ENCODE results near the gene NUP93.
"Not testable (repeated sequence)": the region's sequence is repeated elsewhere in the genome, so short reads cannot be mapped to it uniquely, and the experiment has no call there.

Gene NUP93

DNA sequence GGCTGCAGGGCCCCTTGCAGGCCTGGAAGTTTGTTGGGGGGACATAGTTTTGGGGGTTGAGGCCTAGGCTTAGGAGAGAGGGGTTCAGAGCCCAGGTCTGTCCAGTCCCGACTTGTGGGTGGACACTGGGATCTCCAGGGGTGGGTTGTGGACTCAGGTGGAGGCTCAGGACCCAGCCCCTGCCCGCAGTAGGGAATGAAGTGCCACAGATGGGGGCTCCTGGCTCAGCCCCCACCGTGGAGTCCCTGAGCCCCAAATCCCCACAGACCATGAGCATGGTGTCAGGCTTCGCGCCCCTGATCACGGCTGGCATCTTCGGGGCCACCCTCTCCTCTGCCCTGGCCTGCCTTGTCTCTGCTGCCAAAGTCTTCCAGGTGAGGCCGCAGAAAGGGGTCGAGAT lies 149.3 kb downstream of the NUP93 start:
- Histone ChIP-seq H3K36me3 (ENCODE audit: insufficient read depth, insufficient read length, low read length) (no peaks in the 10 kb centered on the region), H3K4me3 (ENCODE audit: insufficient read length, low read depth) (no peak overlapping the region), H3K27me3 (ENCODE audit: insufficient read depth, insufficient read length) (no peaks in the 10 kb centered on the region), H3K4me1 (ENCODE audit: insufficient read depth, insufficient read length) (no peaks in the 10 kb centered on the region), H3K9ac (ENCODE audit: insufficient read length, low read depth) (no peak overlapping the region), H3K9me3 (ENCODE audit: insufficient read depth, low read length) (peaks cover 8% of the 10 kb centered on the region; the same call in 1 of the 2 replicates)
- TF ChIP-seq YY1 (IDR thresholded peaks at IDR 0.05; ENCODE audit: insufficient read depth, insufficient read length): no peak
- TF ChIP-seq ZNF274 (IDR thresholded peaks at IDR 0.05; ENCODE audit: low read depth, low read length): no peak
- TF ChIP-seq SUZ12 (IDR thresholded peaks at IDR 0.05; ENCODE audit: extremely low read depth, insufficient read depth, insufficient read length): no peak
- no peak for DNase-seq (ENCODE audit: low read depth, low spot score)

DNA sequence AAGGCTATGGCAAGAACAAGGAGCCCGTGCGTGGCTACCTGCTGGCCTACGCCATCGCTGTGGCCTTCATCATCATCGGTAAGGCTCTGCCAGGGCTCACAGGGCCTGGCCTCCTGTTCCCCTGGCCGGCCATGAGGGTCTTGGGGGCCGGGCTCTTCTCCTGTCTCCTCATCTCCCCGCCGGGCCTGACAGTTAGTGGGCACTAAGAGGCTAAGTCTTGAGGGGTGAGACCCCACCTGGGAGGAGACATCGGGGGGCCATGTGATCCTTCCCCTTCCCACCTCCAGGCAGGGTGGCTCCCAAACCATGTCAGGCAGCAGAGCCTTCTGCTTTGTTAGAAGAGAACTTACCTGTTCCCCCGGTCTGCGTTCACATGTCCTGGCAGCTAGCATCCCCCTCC lies 150.2 kb downstream of the NUP93 start:
- Histone ChIP-seq H3K9ac (ENCODE audit: insufficient read length, low read depth) (no peak overlapping the region), H3K27me3 (ENCODE audit: insufficient read depth, insufficient read length) (no peaks in the 10 kb centered on the region)
- TF ChIP-seq YY1 (IDR thresholded peaks at IDR 0.05; ENCODE audit: insufficient read depth, insufficient read length): no peak

DNA sequence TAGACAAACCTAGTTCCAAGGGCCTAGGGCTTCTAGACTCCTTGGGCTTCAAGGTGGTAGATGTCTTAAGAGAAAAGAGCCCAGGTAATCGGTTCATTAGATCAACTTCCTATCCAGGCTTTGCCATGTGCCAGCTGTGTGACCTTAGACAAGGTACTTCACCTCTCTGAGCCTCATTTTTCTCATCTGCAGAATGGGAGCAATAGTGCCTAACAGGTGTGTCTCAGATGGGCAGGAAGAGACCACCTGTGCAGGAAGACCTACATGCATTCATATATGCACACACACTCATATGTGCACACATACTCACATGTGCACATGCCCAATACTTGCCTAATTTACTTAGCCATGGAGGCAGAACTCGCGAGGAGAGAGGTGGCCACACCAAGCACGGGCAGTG lies 150.8 kb downstream of the NUP93 start:
- H3K4me1 ChIP-seq (ENCODE audit: insufficient read depth, insufficient read length): no peaks in the 10 kb centered on the region
- H3K4me3 ChIP-seq (ENCODE audit: insufficient read length, low read depth): no peak overlapping the region
- H3K36me3 ChIP-seq (ENCODE audit: insufficient read depth, insufficient read length, low read length): no peaks in the 10 kb centered on the region
- H3K9ac ChIP-seq (ENCODE audit: insufficient read length, low read depth): no peak overlapping the region
- H3K27me3 ChIP-seq (ENCODE audit: insufficient read depth, insufficient read length): no peaks in the 10 kb centered on the region
- peaks cover 22% of the 10 kb centered on the region for H3K9me3 ChIP-seq (ENCODE audit: insufficient read depth, low read length)
- no peak for DNase-seq (ENCODE audit: low read depth, low spot score)
- TF ChIP-seq SUZ12 (IDR thresholded peaks at IDR 0.05; ENCODE audit: extremely low read depth, insufficient read depth, insufficient read length) (no peak), YY1 (IDR thresholded peaks at IDR 0.05; ENCODE audit: insufficient read depth, insufficient read length) (no peak), ZNF274 (IDR thresholded peaks at IDR 0.05; ENCODE audit: low read depth, low read length) (no peak)

More for the DNA sequence above, 150.2 kb downstream of the NUP93 start:
- Histone ChIP-seq H3K36me3 (ENCODE audit: insufficient read depth, insufficient read length, low read length) (no peaks in the 10 kb centered on the region), H3K9me3 (ENCODE audit: insufficient read depth, low read length) (peaks cover 17% of the 10 kb centered on the region; the same call in 1 of the 2 replicates), H3K4me3 (ENCODE audit: insufficient read length, low read depth) (no peak overlapping the region), H3K4me1 (ENCODE audit: insufficient read depth, insufficient read length) (no peaks in the 10 kb centered on the region)
- DNase-seq (ENCODE audit: low read depth, low spot score): no peak

DNA sequence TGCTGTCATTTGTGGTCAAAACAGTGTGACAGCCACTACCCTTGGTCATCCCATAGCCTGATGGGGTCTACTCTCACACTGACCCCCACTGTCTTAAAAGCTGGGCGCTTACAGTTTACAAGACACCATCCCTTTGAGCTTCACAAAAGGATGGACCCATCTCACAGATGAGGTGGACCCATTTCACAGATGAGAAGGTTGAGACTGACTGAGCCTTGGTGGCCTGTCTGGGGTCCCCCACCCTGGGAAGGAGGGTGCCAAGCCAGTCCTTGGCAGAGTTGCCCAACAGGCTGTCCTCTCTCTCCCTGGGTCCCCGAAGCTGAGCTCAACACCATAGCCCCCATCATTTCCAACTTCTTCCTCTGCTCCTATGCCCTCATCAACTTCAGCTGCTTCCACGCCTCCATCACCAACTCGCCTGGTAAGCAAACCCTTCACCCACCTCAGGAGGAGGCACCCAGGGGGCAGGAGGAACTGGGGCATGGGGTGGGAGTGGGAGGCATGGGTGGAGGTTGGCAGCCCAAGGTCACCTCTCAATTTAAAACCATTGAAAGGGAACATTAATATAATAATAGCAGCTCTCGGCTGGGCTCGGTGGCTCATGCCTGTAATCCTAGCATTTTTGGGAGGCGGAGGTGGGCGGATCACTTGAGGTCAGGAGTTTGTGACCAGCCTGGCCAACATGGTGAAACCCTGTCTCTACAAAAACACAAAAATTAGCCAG lies 152.3 kb downstream of the NUP93 start:
- TF ChIP-seq ZNF274 (IDR thresholded peaks at IDR 0.05; ENCODE audit: low read depth, low read length) (no peak), YY1 (IDR thresholded peaks at IDR 0.05; ENCODE audit: insufficient read depth, insufficient read length) (no peak), SUZ12 (IDR thresholded peaks at IDR 0.05; ENCODE audit: extremely low read depth, insufficient read depth, insufficient read length) (no peak)
- Histone ChIP-seq H3K4me3 (ENCODE audit: insufficient read length, low read depth) (no peak overlapping the region), H3K36me3 (ENCODE audit: insufficient read depth, insufficient read length, low read length) (no peaks in the 10 kb centered on the region), H3K27me3 (ENCODE audit: insufficient read depth, insufficient read length) (no peaks in the 10 kb centered on the region), H3K4me1 (ENCODE audit: insufficient read depth, insufficient read length) (no peaks in the 10 kb centered on the region), H3K9ac (ENCODE audit: insufficient read length, low read depth) (no peak overlapping the region), H3K9me3 (ENCODE audit: insufficient read depth, low read length) (peaks cover 38% of the 10 kb centered on the region)
- DNase-seq (ENCODE audit: low read depth, low spot score): no peak

DNA sequence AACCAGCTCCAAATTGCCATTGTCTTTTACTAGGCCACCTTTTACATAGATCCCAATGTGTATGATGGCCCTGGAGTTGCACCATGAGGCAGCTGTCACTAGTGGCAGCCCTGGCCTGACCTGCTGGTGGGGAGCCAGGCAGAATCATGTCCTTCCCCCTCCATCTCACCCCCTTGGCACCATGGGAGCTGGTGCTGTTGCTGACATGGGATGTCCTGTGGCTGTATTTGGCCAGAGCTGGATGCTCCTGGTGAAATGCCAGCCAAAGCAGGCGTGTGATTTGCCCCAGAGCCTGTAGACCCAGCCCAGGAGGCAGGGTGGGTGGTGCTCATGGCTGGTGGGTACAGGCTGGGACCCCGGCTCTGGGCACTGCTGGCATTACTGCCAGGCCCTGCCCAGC lies 153.7 kb downstream of the NUP93 start:
- Histone ChIP-seq H3K36me3 (ENCODE audit: insufficient read depth, insufficient read length, low read length) (no peaks in the 10 kb centered on the region), H3K27me3 (ENCODE audit: insufficient read depth, insufficient read length) (no peaks in the 10 kb centered on the region), H3K9ac (ENCODE audit: insufficient read length, low read depth) (no peak overlapping the region), H3K9me3 (ENCODE audit: insufficient read depth, low read length) (peaks cover 41% of the 10 kb centered on the region), H3K4me1 (ENCODE audit: insufficient read depth, insufficient read length) (no peaks in the 10 kb centered on the region), H3K4me3 (ENCODE audit: insufficient read length, low read depth) (no peak overlapping the region)
- no peak for DNase-seq (ENCODE audit: low read depth, low spot score)
- no peak for TF ChIP-seq YY1 (IDR thresholded peaks at IDR 0.05; ENCODE audit: insufficient read depth, insufficient read length)
- TF ChIP-seq SUZ12 (IDR thresholded peaks at IDR 0.05; ENCODE audit: extremely low read depth, insufficient read depth, insufficient read length): no peak
- TF ChIP-seq ZNF274 (IDR thresholded peaks at IDR 0.05; ENCODE audit: low read depth, low read length): no peak

DNA sequence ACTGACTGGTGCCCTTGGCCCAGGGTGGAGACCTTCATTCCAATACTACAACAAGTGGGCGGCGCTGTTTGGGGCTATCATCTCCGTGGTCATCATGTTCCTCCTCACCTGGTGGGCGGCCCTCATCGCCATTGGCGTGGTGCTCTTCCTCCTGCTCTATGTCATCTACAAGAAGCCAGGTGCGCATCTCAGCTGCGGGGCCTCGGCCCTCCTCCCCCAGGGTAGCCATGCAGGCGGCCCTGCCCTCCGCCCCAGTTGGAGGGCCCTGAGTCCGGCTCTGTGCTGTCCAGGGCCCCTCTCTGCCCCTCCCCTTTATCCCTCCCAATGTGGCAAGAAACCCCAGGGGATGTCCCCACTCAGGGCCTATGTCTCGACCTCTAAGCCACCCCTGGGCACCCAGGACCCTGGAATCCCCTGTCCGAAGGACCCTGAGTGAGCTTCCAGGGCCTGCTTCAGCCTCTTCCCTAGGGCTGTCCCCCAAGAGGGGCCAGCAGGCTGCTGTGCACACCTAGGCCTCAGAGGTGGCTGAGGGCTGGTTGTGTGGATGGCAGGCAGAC lies 154.2 kb downstream of the NUP93 start:
- Histone ChIP-seq H3K9me3 (ENCODE audit: insufficient read depth, low read length) (peaks cover 41% of the 10 kb centered on the region), H3K4me3 (ENCODE audit: insufficient read length, low read depth) (no peak overlapping the region), H3K27me3 (ENCODE audit: insufficient read depth, insufficient read length) (no peaks in the 10 kb centered on the region), H3K9ac (ENCODE audit: insufficient read length, low read depth) (no peak overlapping the region), H3K36me3 (ENCODE audit: insufficient read depth, insufficient read length, low read length) (no peaks in the 10 kb centered on the region), H3K4me1 (ENCODE audit: insufficient read depth, insufficient read length) (no peaks in the 10 kb centered on the region)
- TF ChIP-seq YY1 (IDR thresholded peaks at IDR 0.05; ENCODE audit: insufficient read depth, insufficient read length) (no peak), SUZ12 (IDR thresholded peaks at IDR 0.05; ENCODE audit: extremely low read depth, insufficient read depth, insufficient read length) (no peak), ZNF274 (IDR thresholded peaks at IDR 0.05; ENCODE audit: low read depth, low read length) (no peak)
- DNase-seq (ENCODE audit: low read depth, low spot score): no peak

DNA sequence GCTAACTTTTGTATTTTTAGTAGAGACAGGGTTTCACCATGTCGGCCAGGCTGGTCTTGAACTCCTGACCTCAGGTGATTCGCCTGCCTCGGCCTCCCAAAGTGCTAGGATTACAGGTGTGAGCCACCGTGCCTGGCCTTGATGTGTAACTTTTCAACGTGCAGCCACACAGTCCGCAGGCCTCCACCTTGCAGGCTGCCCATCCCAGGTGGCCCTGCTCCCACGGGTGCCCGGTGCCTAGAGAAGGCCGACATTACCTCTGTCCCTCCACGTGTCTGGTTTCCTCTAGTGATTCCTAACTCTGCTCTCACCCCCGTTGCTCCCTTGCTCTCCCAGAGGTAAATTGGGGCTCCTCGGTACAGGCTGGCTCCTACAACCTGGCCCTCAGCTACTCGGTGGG lies 155.0 kb downstream of the NUP93 start:
- H3K9ac ChIP-seq (ENCODE audit: insufficient read length, low read depth); H3K27me3 ChIP-seq (ENCODE audit: insufficient read depth, insufficient read length); H3K4me3 ChIP-seq (ENCODE audit: insufficient read length, low read depth); H3K36me3 ChIP-seq (ENCODE audit: insufficient read depth, insufficient read length, low read length); DNase-seq (ENCODE audit: low read depth, low spot score); H3K4me1 ChIP-seq (ENCODE audit: insufficient read depth, insufficient read length): not testable (repeated sequence)
- peaks cover 41% of the 10 kb centered on the region for H3K9me3 ChIP-seq (ENCODE audit: insufficient read depth, low read length)
